Activated B cell treated with CpG ODN at 0.5 μM for 24 hours (primary cell): ENCODE measurements around the gene APPL1. TPM values are rescaled to one million over a fixed set of nuclear protein-coding genes. Genes with fewer than 3 reads are reported as not detected.

Experiments
- ATAC-seq: fragments of 200-7000 bp; cut with Tn5 transposase; one replicate; pipeline ENCODE4 v1.10.0; 2021; ENCODE audit warnings: low read depth, mild to moderate bottlenecking, moderate library complexity
- CTCF ChIA-PET: fragments of 350-600 bp; sonication (Branson Sonifier 250); formaldehyde crosslinking; loops from one replicate; lab custom pipeline; 2021; ENCODE audit warnings: antibody characterized with exemption; lab: Charles Lee
- POLR2A ChIA-PET: fragments of 350-600 bp; sonication (Branson Sonifier 250); formaldehyde crosslinking; loops from one replicate; lab custom pipeline; 2021; ENCODE audit warnings: antibody characterized with exemption; lab: Charles Lee
- DNase-seq: peaks from one replicate; pipeline ENCODE4 v3.0.0; 2022
- H3K27ac Mint-ChIP-seq: one replicate; pipeline ENCODE4 v1.8.0; 2020; ENCODE audit warnings: mixed read lengths
- H3K27me3 Mint-ChIP-seq: one replicate; pipeline ENCODE4 v1.8.0; 2021; ENCODE audit warnings: mixed read lengths
- H3K36me3 Mint-ChIP-seq: one replicate; pipeline ENCODE4 v1.8.0; 2021; ENCODE audit warnings: low read depth, mixed read lengths
- H3K4me1 Mint-ChIP-seq: one replicate; pipeline ENCODE4 v1.8.0; 2021; ENCODE audit warnings: mixed read lengths
- H3K4me3 Mint-ChIP-seq: one replicate; pipeline ENCODE4 v1.8.0; 2020; ENCODE audit warnings: mild to moderate bottlenecking, mixed read lengths
- H3K9me3 Mint-ChIP-seq: one replicate; pipeline ENCODE4 v1.8.0; 2020; ENCODE audit warnings: mixed read lengths
- CTCF ChIP-seq: fragments of 200-600 bp; IDR thresholded peaks from one replicate; pipeline ENCODE4 v1.8.0; 2022; ENCODE audit warnings: antibody characterized with exemption, mild to moderate bottlenecking
- intact Hi-C: fragments of 100-400 bp; cut with micrococcal nuclease; formaldehyde crosslinking; loops from one replicate; pipeline ENCODE4 v1.15.1; 2024
- total RNA-seq: library from RNA; stranded (reverse); gene quantifications from 2 replicates; pipeline ENCODE4 v1.2.3, GENCODE V29; 2022

Gene APPL1
- total RNA-seq, 1 donor from 2014 or later = 62.0 TPM

- Mint-ChIP-seq H3K27me3 (no peaks in the 10 kb centered on the region), H3K4me1 (peaks cover 52% of the 10 kb centered on the region), H3K4me3 (peak overlapping the region; percentile 94), H3K27ac (peak overlapping the region; percentile 87), H3K36me3 (peaks cover 11% of the 10 kb centered on the region), H3K9me3 (no peaks in the 10 kb centered on the region)
- intact Hi-C loops = loop anchor here (1.0 to 5.0 kb wide), 10 partner anchors 7 to 671 kb away; partner anchors contain the start of genes ARF4, CCDC66, SLMAP and TASOR
- POLR2A ChIA-PET = interaction anchor here (0.6 to 2.3 kb wide), 11 partner anchors 32 to 671 kb away, joined by 3 to 10 read pairs (median 4); partner anchors contain the start of genes ARF4, CCDC66, PDE12 and SLMAP
- DNase-seq = peak; percentile 41
- CTCF ChIA-PET = interaction anchor here (0.5 to 1.1 kb wide), 2 partner anchors 40 to 232 kb away, joined by 3 read pairs; no protein-coding TSS in a partner anchor
- ATAC-seq = peak; percentile 43
- TF ChIP-seq CTCF = no peak
Observed at GRCh38 chr3:57227930-57228751, 612 bp downstream of the APPL1 start.

- POLR2A ChIA-PET = interaction anchor here (0.6 to 0.7 kb wide), 3 partner anchors 33 to 547 kb away, joined by 3 to 4 read pairs (median 3); partner anchors contain the start of gene TASOR
- Mint-ChIP-seq H3K27me3 (no peaks in the 10 kb centered on the region), H3K27ac (no peak overlapping the region), H3K4me3 (no peak overlapping the region), H3K4me1 (peaks cover 61% of the 10 kb centered on the region), H3K36me3 (peaks cover 13% of the 10 kb centered on the region), H3K9me3 (no peaks in the 10 kb centered on the region)
- TF ChIP-seq CTCF = no peak
- CTCF ChIA-PET = no interaction called here
- no peak for ATAC-seq
- no peak for DNase-seq
- intact Hi-C loops = no loop called here
Observed at GRCh38 chr3:57230006-57230405, 2.5 kb downstream of the APPL1 start.

- CTCF ChIA-PET = interaction anchor here (0.9 to 1.4 kb wide), 3 partner anchors 10 to 238 kb away, joined by 3 to 5 read pairs (median 3); no protein-coding TSS in a partner anchor
- Mint-ChIP-seq H3K27me3 (no peaks in the 10 kb centered on the region), H3K36me3 (peaks cover 23% of the 10 kb centered on the region), H3K27ac (peak overlapping the region; percentile 53), H3K9me3 (no peaks in the 10 kb centered on the region), H3K4me3 (no peak overlapping the region), H3K4me1 (peaks cover 60% of the 10 kb centered on the region)
- TF ChIP-seq CTCF = no peak
- no peak for DNase-seq
- POLR2A ChIA-PET = interaction anchor here (0.7 to 2.1 kb wide), 4 partner anchors 8 to 551 kb away, joined by 3 to 6 read pairs (median 5); partner anchors contain the start of gene TASOR
- intact Hi-C loops = loop anchor here (2.0 kb wide), 1 partner anchor 363 kb away; the partner anchor contains the start of gene ARF4
- no peak for ATAC-seq
Observed at GRCh38 chr3:57233799-57234198, 6.3 kb downstream of the APPL1 start.

GRCh38 chr3:57234613-57235575, 7.4 kb downstream of the APPL1 start:
- Mint-ChIP-seq H3K9me3 (no peaks in the 10 kb centered on the region), H3K27ac (peak overlapping the region; percentile 95), H3K27me3 (no peaks in the 10 kb centered on the region), H3K4me3 (peak overlapping the region; percentile 79), H3K4me1 (peaks cover 52% of the 10 kb centered on the region), H3K36me3 (peaks cover 33% of the 10 kb centered on the region)
- TF ChIP-seq CTCF = no peak
- no peak for DNase-seq
- intact Hi-C loops = loop anchor here (1.0 to 2.0 kb wide), 2 partner anchors 8 to 362 kb away; partner anchors contain the start of genes APPL1 and ARF4
- peak; percentile 80 for ATAC-seq
- ChIA-PET CTCF (interaction anchor here (0.7 kb wide), 1 partner anchor 52 kb away, joined by 3 read pairs; no protein-coding TSS in a partner anchor), POLR2A (interaction anchor here (0.9 to 2.1 kb wide), 3 partner anchors 9 to 552 kb away, joined by 3 to 6 read pairs (median 3); partner anchors contain the start of genes PDE12 and TASOR)
